Measurements from ENCODE around the gene CAMSAP1.

The CAMSAP1 gene

DNA sequence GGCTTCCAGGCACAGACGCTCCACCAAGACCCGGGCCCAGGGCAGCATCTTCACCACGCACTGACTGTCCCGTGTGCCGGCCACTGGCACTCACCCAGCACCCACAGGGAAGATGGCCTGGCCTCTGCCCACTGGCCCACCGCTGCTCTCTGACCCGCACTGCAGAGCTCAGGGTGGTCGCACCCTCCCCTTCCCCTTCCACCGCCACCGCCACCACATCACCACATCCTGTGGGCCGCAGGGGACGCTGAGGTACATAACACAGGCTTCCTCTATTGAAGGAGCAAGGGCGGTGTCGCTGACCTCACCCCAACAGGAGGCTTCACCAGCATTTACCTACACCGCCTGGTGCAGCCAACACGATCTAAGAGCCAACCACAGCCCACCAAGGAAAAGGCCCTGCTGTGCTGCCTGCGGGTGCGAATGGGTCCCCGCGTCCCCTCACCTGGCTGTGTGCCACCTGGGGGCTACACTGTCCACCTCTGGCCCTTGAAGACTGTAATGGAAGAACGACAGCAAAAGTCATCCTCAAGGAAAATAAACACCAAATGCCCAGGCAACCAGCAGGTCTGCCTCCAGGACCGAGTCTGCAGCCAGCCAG, 101.8 kb downstream of the CAMSAP1 start:
- no peak overlapping the region for H3K4me3 ChIP-seq (ENCODE audit: low read depth, low read length)
- TF ChIP-seq, protein P1, sequence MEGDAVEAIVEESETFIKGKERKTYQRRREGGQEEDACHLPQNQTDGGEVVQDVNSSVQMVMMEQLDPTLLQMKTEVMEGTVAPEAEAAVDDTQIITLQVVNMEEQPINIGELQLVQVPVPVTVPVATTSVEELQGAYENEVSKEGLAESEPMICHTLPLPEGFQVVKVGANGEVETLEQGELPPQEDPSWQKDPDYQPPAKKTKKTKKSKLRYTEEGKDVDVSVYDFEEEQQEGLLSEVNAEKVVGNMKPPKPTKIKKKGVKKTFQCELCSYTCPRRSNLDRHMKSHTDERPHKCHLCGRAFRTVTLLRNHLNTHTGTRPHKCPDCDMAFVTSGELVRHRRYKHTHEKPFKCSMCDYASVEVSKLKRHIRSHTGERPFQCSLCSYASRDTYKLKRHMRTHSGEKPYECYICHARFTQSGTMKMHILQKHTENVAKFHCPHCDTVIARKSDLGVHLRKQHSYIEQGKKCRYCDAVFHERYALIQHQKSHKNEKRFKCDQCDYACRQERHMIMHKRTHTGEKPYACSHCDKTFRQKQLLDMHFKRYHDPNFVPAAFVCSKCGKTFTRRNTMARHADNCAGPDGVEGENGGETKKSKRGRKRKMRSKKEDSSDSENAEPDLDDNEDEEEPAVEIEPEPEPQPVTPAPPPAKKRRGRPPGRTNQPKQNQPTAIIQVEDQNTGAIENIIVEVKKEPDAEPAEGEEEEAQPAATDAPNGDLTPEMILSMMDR (IDR thresholded peaks at IDR 0.05; ENCODE audit: borderline replicate concordance, insufficient read depth, low read depth, low read length): no peak

DNA sequence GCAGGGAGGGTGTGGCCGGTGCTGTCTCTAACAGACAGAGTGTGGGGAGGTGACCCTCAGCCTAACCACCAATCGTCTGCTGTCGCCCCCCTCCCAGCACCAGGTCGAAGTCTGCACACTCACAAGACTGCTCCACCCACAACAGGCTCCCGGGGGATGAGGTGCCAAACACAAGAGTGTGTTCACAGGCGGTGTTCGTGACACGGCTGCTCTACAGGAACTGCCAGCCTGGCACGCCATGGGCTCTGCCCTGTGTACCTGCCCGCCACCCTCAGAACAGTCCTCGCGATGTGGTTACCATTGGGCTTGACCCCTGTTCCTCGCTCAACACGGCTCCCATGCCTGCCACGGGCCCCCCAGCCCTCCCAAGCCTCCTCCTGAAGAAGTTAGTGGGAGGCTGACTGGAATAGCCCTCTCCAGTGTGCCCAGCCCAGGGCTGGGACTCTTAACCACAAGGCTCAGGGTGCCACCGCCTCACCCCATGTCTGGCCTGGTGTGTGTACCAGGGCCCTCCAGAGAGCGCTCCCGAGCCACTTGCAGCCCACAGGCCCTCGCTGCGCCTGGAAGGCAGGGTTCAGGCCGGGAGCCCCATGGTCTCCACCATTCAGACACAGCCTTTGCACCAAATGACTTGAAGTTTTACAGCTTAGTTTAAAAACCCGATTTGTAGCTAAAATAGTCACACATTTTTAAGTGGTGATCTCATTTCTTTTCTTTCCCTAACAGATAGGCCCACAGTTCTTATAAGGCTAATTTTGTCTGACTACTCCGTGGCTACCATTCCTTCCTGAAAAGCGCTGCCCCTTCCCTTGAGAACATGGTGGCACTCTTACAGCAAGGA, 102.5 kb downstream of the CAMSAP1 start:
- no peak overlapping the region for H3K4me3 ChIP-seq (ENCODE audit: low read depth, low read length)
- TF ChIP-seq, protein P1 (IDR thresholded peaks at IDR 0.05; ENCODE audit: borderline replicate concordance, insufficient read depth, low read depth, low read length): 0 out of 2 replicates have a peak, but pooled peaks have one; percentile 5

DNA sequence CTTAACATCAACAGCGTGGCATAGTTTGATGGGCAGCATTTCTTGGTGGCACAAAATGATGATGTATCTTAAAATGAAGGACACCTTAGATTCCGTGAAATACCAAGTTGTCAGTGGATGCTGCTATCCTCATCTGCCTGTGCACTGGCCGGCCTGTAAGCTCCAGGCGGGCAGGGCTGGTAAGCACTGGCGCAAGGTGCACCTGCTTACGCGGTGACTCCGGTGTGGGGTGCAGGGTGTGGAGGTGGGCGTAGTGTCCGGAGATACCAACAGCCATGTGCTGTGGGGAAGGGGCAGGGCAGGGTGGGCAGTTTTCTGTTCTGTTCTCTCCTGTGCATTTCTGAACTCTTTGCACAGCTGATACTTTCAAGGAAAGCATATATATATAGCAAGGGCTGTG, 103.9 kb downstream of the CAMSAP1 start:
- no peak overlapping the region for H3K4me3 ChIP-seq (ENCODE audit: low read depth, low read length)
- TF ChIP-seq, protein P1 (IDR thresholded peaks at IDR 0.05; ENCODE audit: borderline replicate concordance, insufficient read depth, low read depth, low read length): no peak

DNA sequence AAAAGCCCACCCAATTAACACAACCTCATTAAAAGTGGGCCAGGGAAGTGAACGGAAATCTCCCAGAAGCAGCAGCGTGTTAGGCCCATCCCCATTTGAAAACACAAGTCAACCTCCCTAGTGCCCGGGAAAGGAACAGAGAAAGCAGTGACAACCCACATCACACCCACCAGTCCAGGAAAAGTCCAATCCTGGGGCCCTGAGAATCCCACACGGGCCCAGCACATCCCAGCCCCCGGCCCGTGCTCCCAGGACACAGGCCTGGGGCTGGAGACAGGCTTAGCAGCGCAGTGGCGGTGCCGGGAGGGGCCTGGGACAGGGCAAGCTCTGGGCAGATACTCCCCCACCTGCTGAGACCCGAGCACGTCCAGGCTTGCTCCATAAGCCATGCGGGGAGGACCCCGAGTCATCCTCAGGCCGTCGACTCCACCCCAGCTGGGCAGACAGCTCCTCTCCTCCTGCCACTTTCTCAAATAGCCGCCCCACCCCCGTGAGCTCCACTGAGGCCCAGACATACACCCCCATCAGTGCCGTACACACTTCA, 104.4 kb downstream of the CAMSAP1 start:
- H3K4me3 ChIP-seq (ENCODE audit: low read depth, low read length): no peak overlapping the region
- TF ChIP-seq, protein P1 (IDR thresholded peaks at IDR 0.05; ENCODE audit: borderline replicate concordance, insufficient read depth, low read depth, low read length): no peak

DNA sequence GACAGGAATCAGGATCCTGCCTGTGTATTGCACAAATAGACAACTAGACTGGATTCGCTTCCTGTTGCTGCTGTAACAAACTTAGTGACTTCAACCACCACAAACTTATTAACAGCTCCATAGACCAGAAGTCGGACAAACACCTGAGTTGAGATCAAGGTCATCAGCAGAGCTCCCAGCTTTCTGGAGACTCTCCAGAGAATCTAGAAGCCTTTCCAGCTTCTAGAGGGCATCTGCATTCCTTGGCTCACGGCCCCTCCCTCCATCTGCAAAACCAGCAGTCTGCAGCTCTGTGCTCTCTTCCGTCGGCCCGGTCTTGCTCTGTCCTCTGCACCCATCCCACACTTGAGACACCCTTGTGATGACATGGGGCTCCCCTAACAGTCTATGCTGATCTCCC, 106.3 kb downstream of the CAMSAP1 start:
- TF ChIP-seq, protein P1 (IDR thresholded peaks at IDR 0.05; ENCODE audit: borderline replicate concordance, insufficient read depth, low read depth, low read length): no peak

DNA sequence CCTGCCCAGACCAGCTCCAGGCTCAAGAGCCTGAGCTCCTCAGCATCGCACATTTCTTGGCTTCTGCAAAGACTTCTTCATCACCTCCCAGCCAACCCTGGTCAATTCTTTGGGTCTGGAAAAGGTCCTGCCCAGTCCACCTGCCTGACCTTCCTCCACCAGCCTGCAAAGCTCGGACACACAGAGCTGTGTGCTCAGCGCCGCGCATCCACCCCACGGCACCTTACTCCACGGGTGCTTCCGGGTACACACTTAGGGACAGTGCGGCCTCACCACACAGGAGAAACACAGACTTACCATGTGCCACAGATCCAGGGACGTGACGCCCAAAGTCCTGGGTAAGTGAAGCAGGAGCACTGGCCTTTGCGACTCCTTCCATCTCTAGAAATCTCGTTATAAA, 108.1 kb downstream of the CAMSAP1 start:
- no peak overlapping the region for H3K4me3 ChIP-seq (ENCODE audit: low read depth, low read length)
- TF ChIP-seq, protein P1 (IDR thresholded peaks at IDR 0.05; ENCODE audit: borderline replicate concordance, insufficient read depth, low read depth, low read length): no peak

More for the DNA sequence above, 106.3 kb downstream of the CAMSAP1 start:
- H3K4me3 ChIP-seq (ENCODE audit: low read depth, low read length): no peak overlapping the region
